Prostate gland (tissue), 2 donors: ENCODE results near the gene ARMH1.

ENCODE experiments used
- CTCF ChIP-seq, 4 experiments: fragments of 200-600 bp in 2 of 4; fragments of 450-650 bp in 2 of 4; sonication (generic) in 2 of 4; IDR thresholded peaks; 1 replicate in 3 of 4; 2 replicates in 1 of 4; pipeline ENCODE4 v1.5.1; 2016 to 2019; ENCODE audit warnings: antibody characterized with exemption in 4 of 4, mild to moderate bottlenecking in 2 of 4, moderate library complexity in 2 of 4
- POLR2A ChIP-seq: fragments of 450-650 bp; IDR thresholded peaks from one replicate; pipeline ENCODE4 v1.6.1; 2016; ENCODE audit warnings: antibody characterized with exemption, mild to moderate bottlenecking
- POLR2AphosphoS5 ChIP-seq: sonication (generic); formaldehyde crosslinking; IDR thresholded peaks from one replicate; pipeline ENCODE4 v1.6.1; 2017; ENCODE audit warnings: antibody characterized with exemption

DNA sequence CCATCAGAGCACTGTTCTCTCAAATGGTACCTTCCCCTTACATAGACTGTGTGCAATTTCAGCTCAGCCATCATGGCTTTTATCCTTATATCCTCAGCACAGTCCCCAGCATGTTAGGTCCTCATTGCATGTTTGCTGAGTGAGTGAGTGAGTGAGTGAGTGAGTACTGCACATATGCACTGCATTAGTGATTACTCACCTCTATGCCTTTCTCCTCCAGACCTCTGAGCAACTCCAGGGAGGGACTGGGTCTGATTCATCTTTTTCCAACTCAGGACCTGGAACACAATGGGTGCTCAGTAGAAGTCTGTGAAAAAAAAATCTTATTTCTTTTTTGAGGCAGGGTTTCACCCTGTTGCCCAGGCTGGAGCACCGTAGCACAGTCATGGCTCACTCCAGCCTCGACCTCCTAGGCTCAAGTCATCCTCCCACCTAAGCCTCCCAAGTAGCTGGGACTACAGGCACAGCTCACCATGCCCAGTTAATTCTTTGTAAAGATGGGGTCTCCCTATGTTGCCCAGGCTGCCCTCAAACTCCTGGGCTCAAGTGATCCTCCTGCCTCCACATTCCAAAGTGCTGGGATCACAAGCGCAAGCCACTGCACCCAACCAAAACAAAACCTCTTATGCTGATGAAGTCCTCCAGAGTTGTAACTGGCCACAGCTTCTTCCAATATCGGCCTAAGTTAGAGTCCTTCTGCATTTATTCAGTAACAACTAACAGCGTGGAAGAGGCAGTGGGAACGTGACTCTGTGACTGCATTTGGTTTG lies 32.8 kb downstream of the ARMH1 start:
- no peak for TF ChIP-seq POLR2A
- TF ChIP-seq CTCF (IDR thresholded peaks at IDR 0.05), result no peak
- no peak for TF ChIP-seq POLR2AphosphoS5
